ENCODE data around the gene TMEM198.

DNA sequence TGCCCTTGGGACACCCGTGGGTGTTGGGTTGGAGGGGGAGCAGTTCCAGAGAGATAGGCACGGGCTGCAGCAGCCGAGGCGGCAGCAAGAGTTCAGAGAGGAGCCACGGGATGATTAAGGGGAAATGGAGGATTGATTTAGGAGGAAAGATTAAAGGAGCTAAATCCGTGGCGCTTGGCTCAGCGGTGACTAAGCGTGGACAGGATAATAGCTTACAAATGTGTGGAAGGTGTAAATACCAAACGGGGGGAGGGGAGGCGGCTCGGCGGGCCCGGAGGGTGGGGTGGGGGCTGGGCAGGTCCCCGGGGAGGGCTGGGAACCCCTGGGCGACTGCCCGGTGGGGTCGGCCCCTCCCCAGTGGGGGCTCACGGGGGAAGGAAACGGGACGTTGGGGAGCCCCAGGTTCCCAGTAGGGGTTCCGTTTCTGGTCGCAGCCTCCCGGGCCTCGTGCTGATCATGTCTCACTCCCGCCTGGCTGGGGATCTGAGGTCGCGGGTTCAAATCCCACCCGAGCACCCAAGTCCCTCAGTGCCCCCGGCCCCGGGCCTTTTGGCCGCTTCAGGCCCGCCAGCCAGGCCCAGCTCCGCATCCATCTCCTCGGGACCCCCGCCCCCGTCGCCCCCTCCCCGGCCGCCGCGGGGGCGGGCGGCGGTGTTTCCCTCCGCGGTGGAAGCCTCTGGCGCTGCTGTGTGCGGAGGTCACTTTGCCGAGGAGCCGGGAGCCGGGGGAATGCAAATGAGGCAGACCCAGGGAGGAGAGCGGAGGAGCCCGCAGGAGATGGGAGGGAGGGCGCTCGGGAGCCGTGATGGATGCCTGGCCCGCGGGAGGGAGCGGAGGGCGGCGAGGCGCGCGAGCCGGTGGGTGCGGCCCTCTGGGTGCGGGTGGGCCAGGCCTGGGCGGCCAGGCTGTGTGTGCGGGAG is 21.5 kb upstream of the TMEM198 start:
- TF ChIP-seq, protein P1, sequence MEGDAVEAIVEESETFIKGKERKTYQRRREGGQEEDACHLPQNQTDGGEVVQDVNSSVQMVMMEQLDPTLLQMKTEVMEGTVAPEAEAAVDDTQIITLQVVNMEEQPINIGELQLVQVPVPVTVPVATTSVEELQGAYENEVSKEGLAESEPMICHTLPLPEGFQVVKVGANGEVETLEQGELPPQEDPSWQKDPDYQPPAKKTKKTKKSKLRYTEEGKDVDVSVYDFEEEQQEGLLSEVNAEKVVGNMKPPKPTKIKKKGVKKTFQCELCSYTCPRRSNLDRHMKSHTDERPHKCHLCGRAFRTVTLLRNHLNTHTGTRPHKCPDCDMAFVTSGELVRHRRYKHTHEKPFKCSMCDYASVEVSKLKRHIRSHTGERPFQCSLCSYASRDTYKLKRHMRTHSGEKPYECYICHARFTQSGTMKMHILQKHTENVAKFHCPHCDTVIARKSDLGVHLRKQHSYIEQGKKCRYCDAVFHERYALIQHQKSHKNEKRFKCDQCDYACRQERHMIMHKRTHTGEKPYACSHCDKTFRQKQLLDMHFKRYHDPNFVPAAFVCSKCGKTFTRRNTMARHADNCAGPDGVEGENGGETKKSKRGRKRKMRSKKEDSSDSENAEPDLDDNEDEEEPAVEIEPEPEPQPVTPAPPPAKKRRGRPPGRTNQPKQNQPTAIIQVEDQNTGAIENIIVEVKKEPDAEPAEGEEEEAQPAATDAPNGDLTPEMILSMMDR (IDR thresholded peaks at IDR 0.05) = no peak
- TF ChIP-seq EZH2 (IDR thresholded peaks at IDR 0.05; ENCODE audit: borderline replicate concordance, insufficient read depth, low read depth, low read length, poor library complexity, severe bottlenecking) = peak; percentile 69

Data from B cell (primary cell).